Karpas-422 (cell line): ENCODE data around the gene CACTIN. TPM values are rescaled to one million over a fixed set of nuclear protein-coding genes. Genes with fewer than 3 reads are reported as not detected.
A peak's percentile ranks its signal among the peaks of the same experiment; 100 is the strongest.

Source experiments
- DNase-seq: peaks from one replicate; pipeline ENCODE4 v3.0.0-alpha.2; 2015
- H2AFZ ChIP-seq: fragments of 200-600 bp; sonication (generic); 2 replicates; pipeline ENCODE4 v1.6.1; 2014; ENCODE audit warnings: antibody characterized with exemption, low read length, mixed read lengths
- H3K27ac ChIP-seq: fragments of 200-600 bp; sonication (generic); 2 replicates; pipeline ENCODE4 v1.5.1; 2014; ENCODE audit warnings: mild to moderate bottlenecking, low read length, moderate library complexity
- H3K27me3 ChIP-seq: fragments of 200-600 bp; sonication (generic); 2 replicates; pipeline ENCODE4 v1.6.1; 2014; ENCODE audit warnings: low read length, mixed read lengths
- H3K36me3 ChIP-seq: fragments of 200-600 bp; sonication (generic); 2 replicates; pipeline ENCODE4 v1.6.1; 2014; ENCODE audit warnings: low read length, mixed read lengths; ENCODE audit not compliant: insufficient read depth
- H3K4me1 ChIP-seq: fragments of 200-600 bp; sonication (generic); 2 replicates; pipeline ENCODE4 v1.6.1; 2014; ENCODE audit warnings: mild to moderate bottlenecking, low read length, mixed read lengths
- H3K4me2 ChIP-seq: fragments of 200-600 bp; sonication (generic); 2 replicates; pipeline ENCODE4 v1.6.1; 2014; ENCODE audit warnings: low read length, low read depth, mild to moderate bottlenecking; ENCODE audit not compliant: poor library complexity, severe bottlenecking
- H3K4me3 ChIP-seq: fragments of 200-600 bp; sonication (generic); 2 replicates; pipeline ENCODE4 v1.5.1; 2014; ENCODE audit warnings: mild to moderate bottlenecking, antibody characterized with exemption, low read length, mixed read lengths
- H3K79me2 ChIP-seq: fragments of 200-600 bp; sonication (generic); 2 replicates; pipeline ENCODE4 v1.6.1; 2014; ENCODE audit warnings: mild to moderate bottlenecking, low read length, mixed read lengths
- H3K9ac ChIP-seq: fragments of 200-600 bp; sonication (generic); 2 replicates; pipeline ENCODE4 v1.6.0; 2014; ENCODE audit warnings: low read length
- H3K9me2 ChIP-seq: fragments of 200-600 bp; sonication (generic), shearing (Covaris generic); replicated peaks from 2 replicates; pipeline ENCODE4 v1.6.0; 2014; ENCODE audit warnings: mild to moderate bottlenecking, low read length, moderate library complexity; ENCODE audit not compliant: insufficient read depth
- H3K9me3 ChIP-seq: fragments of 300-700, 200-600 bp; sonication (generic); 2 replicates; pipeline ENCODE4 v1.6.1; 2014; ENCODE audit warnings: low read length, mixed read lengths
- H4K20me1 ChIP-seq: fragments of 200-600 bp; sonication (generic); 2 replicates; pipeline ENCODE4 v1.6.1; 2014; ENCODE audit warnings: mild to moderate bottlenecking, antibody characterized with exemption, low read length, low read depth; ENCODE audit not compliant: insufficient read depth
- total RNA-seq: library from RNA; depleted of rRNA; stranded (reverse); fragments of >200 nt; shearing (Covaris generic); gene quantifications from 2 replicates; pipeline ENCODE4 v1.2.3, GENCODE V29; 2014; ENCODE audit warnings: low replicate concordance

CACTIN gene
- total RNA-seq, 1 experiment from 2014 or later: 9.5 TPM

- Histone ChIP-seq H3K4me3 (no peak overlapping the region), H3K79me2 (no peaks in the 10 kb centered on the region), H2AFZ (no peak overlapping the region), H3K9ac (no peak overlapping the region), H3K9me3 (no peaks in the 10 kb centered on the region), H3K4me1 (peaks cover 15% of the 10 kb centered on the region), H3K4me2 (no peak overlapping the region), H3K27me3 (no peaks in the 10 kb centered on the region), H3K9me2 (no peaks in the 10 kb centered on the region), H4K20me1 (no peaks in the 10 kb centered on the region), H3K36me3 (no peaks in the 10 kb centered on the region), H3K27ac (no peak overlapping the region)
- no peak for DNase-seq
Measured at GRCh38 chr19:3658004-3658869, 31.6 kb upstream of the CACTIN start.

GRCh38 chr19:3657395-3657769, 30.8 kb upstream of the CACTIN start:
- no peaks in the 10 kb centered on the region for H4K20me1 ChIP-seq
- no peak overlapping the region for H3K9ac ChIP-seq
- H3K27ac ChIP-seq: no peak overlapping the region
- H3K36me3 ChIP-seq: no peaks in the 10 kb centered on the region
- no peak overlapping the region for H3K4me3 ChIP-seq
- no peaks in the 10 kb centered on the region for H3K27me3 ChIP-seq
- no peak overlapping the region for H3K4me2 ChIP-seq
- peaks cover 15% of the 10 kb centered on the region for H3K4me1 ChIP-seq
- no peak for DNase-seq
- no peaks in the 10 kb centered on the region for H3K9me3 ChIP-seq
- no peaks in the 10 kb centered on the region for H3K79me2 ChIP-seq
- H2AFZ ChIP-seq: no peak overlapping the region
- H3K9me2 ChIP-seq: no peaks in the 10 kb centered on the region

GRCh38 chr19:3656747-3657394, 30.3 kb upstream of the CACTIN start:
- DNase-seq: no peak
- no peaks in the 10 kb centered on the region for H3K79me2 ChIP-seq

GRCh38 chr19:3656073-3656746, 29.6 kb upstream of the CACTIN start:
- Histone ChIP-seq H3K36me3 (no peaks in the 10 kb centered on the region), H3K27me3 (no peaks in the 10 kb centered on the region), H3K9me3 (no peaks in the 10 kb centered on the region), H3K4me3 (no peak overlapping the region), H3K9ac (peak overlapping the region; percentile 37), H3K27ac (peak overlapping the region; percentile 58), H4K20me1 (no peaks in the 10 kb centered on the region), H2AFZ (no peak overlapping the region), H3K4me2 (peak overlapping the region; percentile 51), H3K4me1 (peaks cover 15% of the 10 kb centered on the region), H3K79me2 (no peaks in the 10 kb centered on the region), H3K9me2 (no peaks in the 10 kb centered on the region)
- no peak for DNase-seq

More at GRCh38 chr19:3656747-3657394, 30.3 kb upstream of the CACTIN start:
- Histone ChIP-seq H3K9me2 (no peaks in the 10 kb centered on the region), H3K4me1 (peaks cover 15% of the 10 kb centered on the region), H3K4me3 (no peak overlapping the region), H4K20me1 (no peaks in the 10 kb centered on the region), H3K9me3 (no peaks in the 10 kb centered on the region), H3K36me3 (no peaks in the 10 kb centered on the region), H3K9ac (no peak overlapping the region), H2AFZ (no peak overlapping the region), H3K27ac (no peak overlapping the region), H3K4me2 (no peak overlapping the region), H3K27me3 (no peaks in the 10 kb centered on the region)

GRCh38 chr19:3655402-3656072, 28.9 kb upstream of the CACTIN start:
- H3K36me3 ChIP-seq: no peaks in the 10 kb centered on the region

GRCh38 chr19:3653865-3654513, 27.4 kb upstream of the CACTIN start:
- no peaks in the 10 kb centered on the region for H3K9me2 ChIP-seq
- no peaks in the 10 kb centered on the region for H4K20me1 ChIP-seq
- DNase-seq: peak; percentile 65
- no peak overlapping the region for H3K9ac ChIP-seq
- H3K4me1 ChIP-seq: peaks cover 15% of the 10 kb centered on the region
- H3K4me2 ChIP-seq: no peak overlapping the region
- no peak overlapping the region for H3K4me3 ChIP-seq
- H2AFZ ChIP-seq: no peak overlapping the region
- no peaks in the 10 kb centered on the region for H3K9me3 ChIP-seq
- no peaks in the 10 kb centered on the region for H3K36me3 ChIP-seq
- no peak overlapping the region for H3K27ac ChIP-seq
- H3K27me3 ChIP-seq: no peaks in the 10 kb centered on the region
- no peaks in the 10 kb centered on the region for H3K79me2 ChIP-seq

More at GRCh38 chr19:3655402-3656072, 28.9 kb upstream of the CACTIN start:
- no peaks in the 10 kb centered on the region for H3K27me3 ChIP-seq
- no peak overlapping the region for H2AFZ ChIP-seq
- H3K9me2 ChIP-seq: no peaks in the 10 kb centered on the region
- H3K9me3 ChIP-seq: no peaks in the 10 kb centered on the region
- H3K9ac ChIP-seq: peak overlapping the region; percentile 37; the same call in 1 of the 2 replicates
- no peaks in the 10 kb centered on the region for H3K79me2 ChIP-seq
- H4K20me1 ChIP-seq: no peaks in the 10 kb centered on the region
- peak overlapping the region; percentile 51 for H3K4me2 ChIP-seq
- no peak overlapping the region for H3K4me3 ChIP-seq
- DNase-seq: peak; percentile 85
- peak overlapping the region; percentile 58 for H3K27ac ChIP-seq
- H3K4me1 ChIP-seq: peaks cover 15% of the 10 kb centered on the region

- Histone ChIP-seq H3K27ac (no peak overlapping the region), H3K9me3 (no peaks in the 10 kb centered on the region), H3K36me3 (no peaks in the 10 kb centered on the region), H3K9ac (no peak overlapping the region), H3K79me2 (no peaks in the 10 kb centered on the region), H3K4me3 (no peak overlapping the region), H2AFZ (no peak overlapping the region), H3K4me2 (no peak overlapping the region), H4K20me1 (no peaks in the 10 kb centered on the region), H3K9me2 (no peaks in the 10 kb centered on the region), H3K4me1 (peaks cover 15% of the 10 kb centered on the region), H3K27me3 (no peaks in the 10 kb centered on the region)
- DNase-seq: no peak
Measured at GRCh38 chr19:3653081-3653795, 26.6 kb upstream of the CACTIN start.
